ENCODE measurements around the gene EME2. TPM values are rescaled to one million over a fixed set of nuclear protein-coding genes. Genes with fewer than 3 reads are reported as not detected.

EME2 gene
- total and polyA plus RNA-seq, 4 donors, result 1.4 to 9.0 (median 3.0) TPM

- TF ChIP-seq REST (IDR thresholded peaks at IDR 0.05) (no peak), GABPA (IDR thresholded peaks at IDR 0.05 in 1 of 2, conservative IDR thresholded peaks at IDR 0.05 in 1 of 2) (no peak), FOXA2 (IDR thresholded peaks at IDR 0.05) (no peak), EGR1 (IDR thresholded peaks at IDR 0.05; ENCODE audit: low read depth in 2 of 2) (no peak), NR2F2 (IDR thresholded peaks at IDR 0.05) (no peak), TAF1 (conservative IDR thresholded peaks at IDR 0.05) (no peak), ATF3 (IDR thresholded peaks at IDR 0.05) (no peak), ZBTB33 (IDR thresholded peaks at IDR 0.05) (no peak), MAX (IDR thresholded peaks at IDR 0.05) (no peak), HNF4G (IDR thresholded peaks at IDR 0.05) (no peak), RAD21 (IDR thresholded peaks at IDR 0.05) (no peak), FOXA1 (IDR thresholded peaks at IDR 0.05) (no peak), HNF4A (conservative IDR thresholded peaks at IDR 0.05) (no peak), SP1 (IDR thresholded peaks at IDR 0.05) (no peak), JUND (IDR thresholded peaks at IDR 0.05) (no peak), YY1 (IDR thresholded peaks at IDR 0.05) (no peak), CTCF (IDR thresholded peaks at IDR 0.05; ENCODE audit: low read depth, low read length, missing input control) (no peak), RXRA (IDR thresholded peaks at IDR 0.05) (no peak)
These were observed 20.7 kb upstream of the EME2 start for GRCh38 chr16:1751946-1752345.

More at GRCh38 chr16:1751946-1752345, 20.7 kb upstream of the EME2 start:
- Histone ChIP-seq H3K27me3 (ENCODE audit: control insufficient read depth in 4 of 4, insufficient read depth in 4 of 4, low read length in 3 of 4) (no peaks in the 10 kb centered on the region), H3K36me3 (ENCODE audit: control insufficient read depth in 4 of 4, insufficient read depth in 3 of 4, low read depth in 1 of 4, low read length in 3 of 4) (peaks cover 5 to 48% (median 29%) of the 10 kb centered on the region in 4 donors), H3K4me1 (ENCODE audit: control insufficient read depth in 4 of 4, insufficient read depth in 4 of 4, low read length in 3 of 4) (no peaks in the 10 kb centered on the region), H3K9ac (ENCODE audit: low read depth in 1 of 2, low read length in 2 of 2) (no peak overlapping the region), H3K27ac (ENCODE audit: low read depth in 1 of 2, low read length in 2 of 2) (no peak overlapping the region), H3K9me3 (ENCODE audit: control insufficient read depth in 4 of 4, low read length in 3 of 4) (no peaks in the 10 kb centered on the region), H3K4me3 (ENCODE audit: low read depth in 1 of 3, low read length in 3 of 3) (no peak overlapping the region)
- no peak for DNase-seq (ENCODE audit: low spot score)
- WGBS, result 97% methylated on average over 16 of the region's 16 CpGs

All from liver (tissue), 9 donors.